DND-41 (cell line): Measurements from ENCODE around the gene TSPY8.
"Not testable (repeated sequence)": the region's sequence is repeated elsewhere in the genome, so short reads cannot be mapped to it uniquely, and the experiment has no call there.

Experiments
- ATAC-seq: fragments of 200-7000 bp; cut with Tn5 transposase; 3 replicates; pipeline ENCODE4 v1.9.1; 2021; ENCODE audit warnings: low read depth; ENCODE audit not compliant: insufficient read depth
- DNase-seq: peaks from one replicate; pipeline ENCODE4 v3.0.0-alpha.2; 2020
- H2AFZ ChIP-seq: 2 replicates; pipeline ENCODE4 v1.6.0; 2012; ENCODE audit warnings: low read depth, low read length
- H3K27ac ChIP-seq: 2 replicates; pipeline ENCODE4 v1.5.1; 2012; ENCODE audit warnings: low read length, inconsistent platforms
- H3K27me3 ChIP-seq: fragments of 200-600 bp; sonication (generic); 2 replicates; pipeline ENCODE4 v1.6.0; 2012; ENCODE audit warnings: low read length, mild to moderate bottlenecking, inconsistent platforms; ENCODE audit not compliant: insufficient read depth, poor library complexity
- H3K36me3 ChIP-seq: 2 replicates; pipeline ENCODE4 v1.5.1; 2012; ENCODE audit warnings: low read length, inconsistent platforms; ENCODE audit not compliant: insufficient read depth
- H3K4me1 ChIP-seq: 2 replicates; pipeline ENCODE4 v1.5.1; 2012; ENCODE audit warnings: mild to moderate bottlenecking, low read length; ENCODE audit not compliant: insufficient read depth
- H3K4me2 ChIP-seq: 2 replicates; pipeline ENCODE4 v1.6.0; 2012; ENCODE audit warnings: mild to moderate bottlenecking, moderate library complexity, low read length, inconsistent platforms; ENCODE audit not compliant: insufficient read depth
- H3K4me3 ChIP-seq, 2 experiments: fragments of 200-600 bp in 1 of 2; shearing (Covaris generic) in 1 of 2; 2 replicates each; pipeline ENCODE4 v1.5.1; 2012 to 2016; ENCODE audit warnings: inconsistent platforms in 2 of 2, low read length in 2 of 2, mild to moderate bottlenecking in 2 of 2, low read depth in 1 of 2, moderate library complexity in 1 of 2
- H3K79me2 ChIP-seq: 2 replicates; pipeline ENCODE4 v1.6.0; 2012; ENCODE audit warnings: low read length, inconsistent platforms; ENCODE audit not compliant: insufficient read depth
- H3K9ac ChIP-seq: 2 replicates; pipeline ENCODE4 v1.6.0; 2012; ENCODE audit warnings: low read depth, mild to moderate bottlenecking, inconsistent platforms, low read length, moderate library complexity
- H3K9me3 ChIP-seq: 2 replicates; pipeline ENCODE4 v1.5.1; 2012; ENCODE audit warnings: low read length, moderate library complexity, mild to moderate bottlenecking, inconsistent platforms; ENCODE audit not compliant: insufficient read depth, severe bottlenecking
- H4K20me1 ChIP-seq: 2 replicates; pipeline ENCODE4 v1.6.0; 2012; ENCODE audit warnings: low read length; ENCODE audit not compliant: insufficient read depth
- EZH2 ChIP-seq: IDR thresholded peaks from 3 replicates; pipeline ENCODE4 v1.6.1; 2012; ENCODE audit warnings: borderline replicate concordance, low read depth, mild to moderate bottlenecking, moderate library complexity, low read length, inconsistent platforms; ENCODE audit not compliant: severe bottlenecking
- TF ChIP-seq, protein P1 (sequence below): IDR thresholded peaks from 2 replicates; pipeline ENCODE4 v1.5.1; 2012; ENCODE audit warnings: borderline replicate concordance, low read length, moderate library complexity, mild to moderate bottlenecking; ENCODE audit not compliant: poor library complexity, severe bottlenecking; ENCODE audit errors: extremely low read depth

The TSPY8 gene, protein sequence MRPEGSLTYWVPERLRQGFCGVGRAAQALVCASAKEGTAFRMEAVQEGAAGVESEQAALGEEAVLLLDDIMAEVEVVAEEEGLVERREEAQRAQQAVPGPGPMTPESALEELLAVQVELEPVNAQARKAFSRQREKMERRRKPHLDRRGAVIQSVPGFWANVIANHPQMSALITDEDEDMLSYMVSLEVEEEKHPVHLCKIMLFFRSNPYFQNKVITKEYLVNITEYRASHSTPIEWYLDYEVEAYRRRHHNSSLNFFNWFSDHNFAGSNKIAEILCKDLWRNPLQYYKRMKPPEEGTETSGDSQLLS

DNA sequence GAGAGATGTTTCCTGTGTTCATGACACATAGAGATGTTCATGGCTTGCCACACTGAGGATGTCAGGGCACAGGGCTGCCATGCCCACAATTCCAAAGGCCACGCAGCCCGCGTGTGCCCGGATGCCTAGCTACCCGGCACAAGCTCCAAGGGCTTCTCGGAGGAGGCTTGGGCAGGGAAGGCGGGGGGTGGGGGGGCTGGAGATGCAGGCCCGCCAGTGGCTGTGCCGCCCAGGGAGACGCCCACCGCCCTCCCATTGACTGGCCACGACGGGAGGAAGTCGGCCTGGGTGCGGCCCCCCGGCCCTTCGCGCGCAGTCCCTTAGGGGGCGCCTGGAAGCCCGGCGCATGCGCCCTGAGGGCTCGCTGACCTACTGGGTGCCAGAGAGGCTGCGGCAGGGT, at the start of gene TSPY8:
Gene TSPY8 (plus strand): TSS at position 301 of the 400 bp plus-strand sequence. CDS start 46 bp downstream, at position 347.
- H3K27ac ChIP-seq, H3K9ac ChIP-seq, H3K9me3 ChIP-seq, DNase-seq, ATAC-seq, H3K27me3 ChIP-seq, H3K4me3 ChIP-seq, H2AFZ ChIP-seq, H3K4me1 ChIP-seq, H4K20me1 ChIP-seq, H3K79me2 ChIP-seq, H3K4me2 ChIP-seq, H3K36me3 ChIP-seq: not testable (repeated sequence)

- DNase-seq: no peak
- no peaks in the 10 kb centered on the region for H3K79me2 ChIP-seq
Observed at GRCh38 chrY:9320996-9321395, 36.6 kb upstream of the TSPY8 start.

GRCh38 chrY:9337164-9337563, 20.4 kb upstream of the TSPY8 start, which contains the start of gene TSPY4:
Gene TSPY4 (plus strand): TSS chrY:9337464. CDS start chrY:9337510, 46 bp downstream.
- H3K4me1 ChIP-seq, H3K9me3 ChIP-seq, H3K36me3 ChIP-seq, H3K79me2 ChIP-seq, H3K27ac ChIP-seq, DNase-seq, H4K20me1 ChIP-seq, H3K27me3 ChIP-seq, H3K9ac ChIP-seq, ATAC-seq, H3K4me3 ChIP-seq, H3K4me2 ChIP-seq, H2AFZ ChIP-seq: not testable (repeated sequence)

More at GRCh38 chrY:9320996-9321395, 36.6 kb upstream of the TSPY8 start:
- Histone ChIP-seq H3K9ac (no peak overlapping the region), H3K27ac (no peak overlapping the region), H3K4me3 (no peak overlapping the region), H2AFZ (no peak overlapping the region), H3K27me3 (no peaks in the 10 kb centered on the region), H3K36me3 (no peaks in the 10 kb centered on the region), H3K4me2 (no peak overlapping the region), H4K20me1 (no peaks in the 10 kb centered on the region), H3K4me1 (no peaks in the 10 kb centered on the region), H3K9me3 (no peaks in the 10 kb centered on the region)
- no peak for ATAC-seq
- TF ChIP-seq, protein P1, sequence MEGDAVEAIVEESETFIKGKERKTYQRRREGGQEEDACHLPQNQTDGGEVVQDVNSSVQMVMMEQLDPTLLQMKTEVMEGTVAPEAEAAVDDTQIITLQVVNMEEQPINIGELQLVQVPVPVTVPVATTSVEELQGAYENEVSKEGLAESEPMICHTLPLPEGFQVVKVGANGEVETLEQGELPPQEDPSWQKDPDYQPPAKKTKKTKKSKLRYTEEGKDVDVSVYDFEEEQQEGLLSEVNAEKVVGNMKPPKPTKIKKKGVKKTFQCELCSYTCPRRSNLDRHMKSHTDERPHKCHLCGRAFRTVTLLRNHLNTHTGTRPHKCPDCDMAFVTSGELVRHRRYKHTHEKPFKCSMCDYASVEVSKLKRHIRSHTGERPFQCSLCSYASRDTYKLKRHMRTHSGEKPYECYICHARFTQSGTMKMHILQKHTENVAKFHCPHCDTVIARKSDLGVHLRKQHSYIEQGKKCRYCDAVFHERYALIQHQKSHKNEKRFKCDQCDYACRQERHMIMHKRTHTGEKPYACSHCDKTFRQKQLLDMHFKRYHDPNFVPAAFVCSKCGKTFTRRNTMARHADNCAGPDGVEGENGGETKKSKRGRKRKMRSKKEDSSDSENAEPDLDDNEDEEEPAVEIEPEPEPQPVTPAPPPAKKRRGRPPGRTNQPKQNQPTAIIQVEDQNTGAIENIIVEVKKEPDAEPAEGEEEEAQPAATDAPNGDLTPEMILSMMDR: no peak
- TF ChIP-seq EZH2: no peak

DNA sequence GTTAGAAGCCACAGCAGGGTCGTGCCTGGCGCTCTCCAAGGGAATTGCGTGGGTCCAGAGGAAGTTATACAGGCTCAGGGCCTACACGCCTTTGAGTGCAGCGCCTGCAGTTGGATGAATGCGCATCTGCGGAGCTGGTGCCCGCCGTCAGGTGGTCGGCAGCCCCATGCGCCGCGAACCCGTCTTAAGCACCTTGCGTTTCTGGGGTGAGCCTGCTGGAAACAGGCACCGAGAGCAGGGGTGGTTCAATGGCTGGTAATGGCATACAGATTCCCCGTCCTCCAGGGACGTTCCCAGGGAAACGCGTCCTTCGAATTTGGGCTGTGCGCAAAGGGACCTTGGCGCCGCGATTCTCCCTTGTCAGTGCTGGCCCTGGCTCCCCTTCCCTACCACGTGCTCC, 38.9 kb downstream of the TSPY8 start:
- not testable (repeated sequence) for H3K27ac ChIP-seq, H3K4me3 ChIP-seq, ATAC-seq, H2AFZ ChIP-seq, H3K9me3 ChIP-seq, H3K4me2 ChIP-seq, H3K4me1 ChIP-seq, H4K20me1 ChIP-seq, H3K79me2 ChIP-seq, DNase-seq, H3K9ac ChIP-seq, H3K36me3 ChIP-seq, H3K27me3 ChIP-seq

DNA sequence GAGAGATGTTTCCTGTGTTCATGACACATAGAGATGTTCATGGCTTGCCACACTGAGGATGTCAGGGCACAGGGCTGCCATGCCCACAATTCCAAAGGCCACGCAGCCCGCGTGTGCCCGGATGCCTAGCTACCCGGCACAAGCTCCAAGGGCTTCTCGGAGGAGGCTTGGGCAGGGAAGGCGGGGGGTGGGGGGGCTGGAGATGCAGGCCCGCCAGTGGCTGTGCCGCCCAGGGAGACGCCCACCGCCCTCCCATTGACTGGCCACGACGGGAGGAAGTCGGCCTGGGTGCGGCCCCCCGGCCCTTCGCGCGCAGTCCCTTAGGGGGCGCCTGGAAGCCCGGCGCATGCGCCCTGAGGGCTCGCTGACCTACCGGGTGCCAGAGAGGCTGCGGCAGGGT, 40.5 kb downstream of the TSPY8 start, which contains the start of gene TSPY3:
Gene TSPY3 (plus strand): TSS at position 301 of the 400 bp plus-strand sequence. CDS start 46 bp downstream, at position 347.
- not testable (repeated sequence) for H3K4me3 ChIP-seq, DNase-seq, H3K4me2 ChIP-seq, H2AFZ ChIP-seq, H3K36me3 ChIP-seq, H3K27me3 ChIP-seq, H3K9me3 ChIP-seq, H3K9ac ChIP-seq, H4K20me1 ChIP-seq, H3K4me1 ChIP-seq, H3K79me2 ChIP-seq, H3K27ac ChIP-seq, ATAC-seq
